Fibroblast of the aortic adventitia (primary cell): ENCODE measurements around the gene LRSAM1. TPM values are rescaled to one million over a fixed set of nuclear protein-coding genes. Genes with fewer than 3 reads are reported as not detected.

ENCODE experiments used
- DNase-seq: peaks from one replicate; pipeline ENCODE4 v3.0.0-alpha.2; 2010; ENCODE audit warnings: low read depth
- H3K4me3 ChIP-seq: 2 replicates; pipeline ENCODE4 v1.5.1; 2011; ENCODE audit warnings: low read depth, mild to moderate bottlenecking, control low read depth, low read length, moderate library complexity
- CTCF ChIP-seq: IDR thresholded peaks from 2 replicates; pipeline ENCODE4 v1.5.1; 2011; ENCODE audit warnings: mild to moderate bottlenecking, low read length, control low read depth, inconsistent platforms; ENCODE audit not compliant: insufficient read depth
- total RNA-seq: library from RNA; depleted of rRNA; stranded (reverse); fragments of >200 nt; gene quantifications from 2 replicates; pipeline ENCODE4 v1.2.3, GENCODE V29; 2012; ENCODE audit warnings: low replicate concordance

The LRSAM1 gene
- total RNA-seq, 1 donor = 15.3 TPM

GRCh38 chr9:127530206-127530941, 79.1 kb downstream of the LRSAM1 start:
- TF ChIP-seq CTCF = no peak
- H3K4me3 ChIP-seq = no peak overlapping the region
- DNase-seq = no peak

GRCh38 chr9:127531676-127532075, 80.4 kb downstream of the LRSAM1 start:
- no peak for DNase-seq
- H3K4me3 ChIP-seq = no peak overlapping the region
- no peak for TF ChIP-seq CTCF

GRCh38 chr9:127534250-127534906, 83.1 kb downstream of the LRSAM1 start:
- no peak overlapping the region for H3K4me3 ChIP-seq
- no peak for TF ChIP-seq CTCF
- no peak for DNase-seq

GRCh38 chr9:127534931-127535330, 83.6 kb downstream of the LRSAM1 start:
- DNase-seq = no peak
- H3K4me3 ChIP-seq = no peak overlapping the region
- TF ChIP-seq CTCF = no peak

GRCh38 chr9:127535396-127535795, 84.1 kb downstream of the LRSAM1 start:
- no peak for TF ChIP-seq CTCF
- DNase-seq = no peak
- no peak overlapping the region for H3K4me3 ChIP-seq

GRCh38 chr9:127535834-127536233, 84.5 kb downstream of the LRSAM1 start:
- H3K4me3 ChIP-seq = no peak overlapping the region
- no peak for TF ChIP-seq CTCF
- peak; percentile 71 for DNase-seq

- TF ChIP-seq CTCF = no peak
- no peak for DNase-seq
These were observed 85.2 kb downstream of the LRSAM1 start for GRCh38 chr9:127536499-127536898.

More at GRCh38 chr9:127536499-127536898, 85.2 kb downstream of the LRSAM1 start:
- no peak overlapping the region for H3K4me3 ChIP-seq
